ENCODE results near the gene GRIN1.
A peak's percentile ranks its signal among the peaks of the same experiment; 100 is the strongest.

GRIN1 gene

DNA sequence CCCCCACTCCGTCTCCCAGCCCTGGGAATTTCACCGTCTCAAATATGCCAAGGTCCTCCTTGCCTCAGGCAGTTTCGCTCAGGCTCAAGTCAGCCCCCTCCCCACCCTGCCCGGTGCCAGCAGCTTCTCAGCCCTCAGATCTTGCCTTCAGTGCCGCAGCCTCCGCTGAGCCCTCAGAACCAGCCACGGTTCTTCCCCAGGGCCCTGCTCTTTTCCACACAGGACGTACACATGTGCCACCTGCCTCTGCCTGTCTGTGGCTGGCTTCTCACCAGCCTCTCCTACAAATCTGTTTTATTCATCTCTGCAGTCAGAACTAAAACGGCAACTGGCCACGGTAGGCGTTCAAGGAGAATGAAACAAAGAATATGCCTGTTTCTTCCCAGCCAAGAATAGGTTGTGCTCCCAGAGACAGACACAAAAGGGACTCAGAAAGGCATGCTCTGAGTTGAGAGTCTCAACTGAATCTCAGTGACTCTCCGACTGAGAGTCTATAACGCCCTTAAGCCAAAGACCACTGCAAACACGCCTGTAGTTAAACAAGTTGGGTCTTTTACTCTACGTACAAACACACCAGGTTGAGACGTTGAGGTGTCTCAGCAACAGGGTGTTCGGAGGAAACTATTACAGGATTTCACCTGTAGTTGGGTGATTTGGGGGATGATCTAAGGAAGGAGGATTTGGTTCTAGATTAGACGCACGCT is 10.6 kb upstream of the GRIN1 start:
- Histone ChIP-seq H3K27ac (ENCODE audit: extremely low read depth, low read depth, low read length) (no peak overlapping the region), H3K36me3 (ENCODE audit: control insufficient read depth in 2 of 2, insufficient read depth in 1 of 2, low read length in 2 of 2) (no peaks in the 10 kb centered on the region), H3K4me3 (ENCODE audit: low read depth, low read length) (peak overlapping the region; percentile 88), H3K9me3 (ENCODE audit: control insufficient read depth, insufficient read depth, low read depth, low read length) (no peaks in the 10 kb centered on the region), H3K4me1 (ENCODE audit: control insufficient read depth, insufficient read depth, low read length) (no peaks in the 10 kb centered on the region)
- TF ChIP-seq ZNF629 (tag by site-specific recombination; IDR thresholded peaks at IDR 0.05) (no peak), KLF1 (tag by site-specific recombination; IDR thresholded peaks at IDR 0.05) (no peak), ZNF776 (tag by site-specific recombination; IDR thresholded peaks at IDR 0.05; ENCODE audit: borderline replicate concordance) (no peak), ZNF121 (tag by site-specific recombination; IDR thresholded peaks at IDR 0.05) (no peak), ZBTB21 (tag by site-specific recombination; IDR thresholded peaks at IDR 0.05) (no peak), ZNF621 (tag by site-specific recombination; IDR thresholded peaks at IDR 0.05) (no peak), ZNF114 (tag by site-specific recombination; IDR thresholded peaks at IDR 0.05) (no peak), ZNF350 (tag by site-specific recombination; IDR thresholded peaks at IDR 0.05) (no peak), ZNF571 (tag by site-specific recombination; IDR thresholded peaks at IDR 0.05) (no peak), ZNF175 (tag by site-specific recombination; IDR thresholded peaks at IDR 0.05) (no peak), ZNF2 (tag by site-specific recombination; IDR thresholded peaks at IDR 0.05) (no peak), ZNF132 (tag by site-specific recombination; IDR thresholded peaks at IDR 0.05; ENCODE audit: borderline replicate concordance) (no peak), ZNF416 (tag by site-specific recombination; IDR thresholded peaks at IDR 0.05) (no peak), ZNF324 (tag by site-specific recombination; IDR thresholded peaks at IDR 0.05) (no peak), ZNF169 (tag by site-specific recombination; IDR thresholded peaks at IDR 0.05) (no peak)
- TF ChIP-seq, protein P1, sequence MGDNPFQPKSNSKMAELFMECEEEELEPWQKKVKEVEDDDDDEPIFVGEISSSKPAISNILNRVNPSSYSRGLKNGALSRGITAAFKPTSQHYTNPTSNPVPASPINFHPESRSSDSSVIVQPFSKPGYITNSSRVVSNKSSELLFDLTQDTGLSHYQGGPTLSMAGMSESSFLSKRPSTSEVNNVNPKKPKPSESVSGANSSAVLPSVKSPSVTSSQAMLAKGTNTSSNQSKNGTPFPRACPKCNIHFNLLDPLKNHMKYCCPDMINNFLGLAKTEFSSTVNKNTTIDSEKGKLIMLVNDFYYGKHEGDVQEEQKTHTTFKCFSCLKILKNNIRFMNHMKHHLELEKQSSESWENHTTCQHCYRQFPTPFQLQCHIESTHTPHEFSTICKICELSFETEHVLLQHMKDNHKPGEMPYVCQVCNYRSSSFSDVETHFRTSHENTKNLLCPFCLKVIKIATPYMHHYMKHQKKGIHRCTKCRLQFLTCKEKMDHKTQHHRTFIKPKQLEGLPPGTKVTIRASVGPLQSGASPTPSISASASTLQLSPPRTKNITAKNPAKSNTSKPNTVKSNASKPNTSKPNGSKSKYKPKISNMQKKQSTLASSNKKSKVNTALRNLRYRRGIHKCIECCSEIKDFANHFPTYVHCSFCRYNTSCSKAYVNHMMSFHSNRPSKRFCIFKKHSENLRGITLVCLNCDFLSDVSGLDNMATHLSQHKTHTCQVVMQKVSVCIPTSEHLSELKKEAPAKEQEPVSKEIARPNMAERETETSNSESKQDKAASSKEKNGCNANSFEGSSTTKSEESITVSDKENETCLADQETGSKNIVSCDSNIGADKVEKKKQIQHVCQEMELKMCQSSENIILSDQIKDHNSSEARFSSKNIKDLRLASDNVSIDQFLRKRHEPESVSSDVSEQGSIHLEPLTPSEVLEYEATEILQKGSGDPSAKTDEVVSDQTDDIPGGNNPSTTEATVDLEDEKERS (tag by site-specific recombination; IDR thresholded peaks at IDR 0.05): no peak
- TF ChIP-seq, protein P2, sequence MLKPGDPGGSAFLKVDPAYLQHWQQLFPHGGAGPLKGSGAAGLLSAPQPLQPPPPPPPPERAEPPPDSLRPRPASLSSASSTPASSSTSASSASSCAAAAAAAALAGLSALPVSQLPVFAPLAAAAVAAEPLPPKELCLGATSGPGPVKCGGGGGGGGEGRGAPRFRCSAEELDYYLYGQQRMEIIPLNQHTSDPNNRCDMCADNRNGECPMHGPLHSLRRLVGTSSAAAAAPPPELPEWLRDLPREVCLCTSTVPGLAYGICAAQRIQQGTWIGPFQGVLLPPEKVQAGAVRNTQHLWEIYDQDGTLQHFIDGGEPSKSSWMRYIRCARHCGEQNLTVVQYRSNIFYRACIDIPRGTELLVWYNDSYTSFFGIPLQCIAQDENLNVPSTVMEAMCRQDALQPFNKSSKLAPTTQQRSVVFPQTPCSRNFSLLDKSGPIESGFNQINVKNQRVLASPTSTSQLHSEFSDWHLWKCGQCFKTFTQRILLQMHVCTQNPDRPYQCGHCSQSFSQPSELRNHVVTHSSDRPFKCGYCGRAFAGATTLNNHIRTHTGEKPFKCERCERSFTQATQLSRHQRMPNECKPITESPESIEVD (tag by site-specific recombination; IDR thresholded peaks at IDR 0.05): no peak
- TF ChIP-seq, protein P3, sequence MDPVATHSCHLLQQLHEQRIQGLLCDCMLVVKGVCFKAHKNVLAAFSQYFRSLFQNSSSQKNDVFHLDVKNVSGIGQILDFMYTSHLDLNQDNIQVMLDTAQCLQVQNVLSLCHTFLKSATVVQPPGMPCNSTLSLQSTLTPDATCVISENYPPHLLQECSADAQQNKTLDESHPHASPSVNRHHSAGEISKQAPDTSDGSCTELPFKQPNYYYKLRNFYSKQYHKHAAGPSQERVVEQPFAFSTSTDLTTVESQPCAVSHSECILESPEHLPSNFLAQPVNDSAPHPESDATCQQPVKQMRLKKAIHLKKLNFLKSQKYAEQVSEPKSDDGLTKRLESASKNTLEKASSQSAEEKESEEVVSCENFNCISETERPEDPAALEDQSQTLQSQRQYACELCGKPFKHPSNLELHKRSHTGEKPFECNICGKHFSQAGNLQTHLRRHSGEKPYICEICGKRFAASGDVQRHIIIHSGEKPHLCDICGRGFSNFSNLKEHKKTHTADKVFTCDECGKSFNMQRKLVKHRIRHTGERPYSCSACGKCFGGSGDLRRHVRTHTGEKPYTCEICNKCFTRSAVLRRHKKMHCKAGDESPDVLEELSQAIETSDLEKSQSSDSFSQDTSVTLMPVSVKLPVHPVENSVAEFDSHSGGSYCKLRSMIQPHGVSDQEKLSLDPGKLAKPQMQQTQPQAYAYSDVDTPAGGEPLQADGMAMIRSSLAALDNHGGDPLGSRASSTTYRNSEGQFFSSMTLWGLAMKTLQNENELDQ (tag by site-specific recombination; IDR thresholded peaks at IDR 0.05; ENCODE audit: low read depth): no peak
- TF ChIP-seq, protein P4, sequence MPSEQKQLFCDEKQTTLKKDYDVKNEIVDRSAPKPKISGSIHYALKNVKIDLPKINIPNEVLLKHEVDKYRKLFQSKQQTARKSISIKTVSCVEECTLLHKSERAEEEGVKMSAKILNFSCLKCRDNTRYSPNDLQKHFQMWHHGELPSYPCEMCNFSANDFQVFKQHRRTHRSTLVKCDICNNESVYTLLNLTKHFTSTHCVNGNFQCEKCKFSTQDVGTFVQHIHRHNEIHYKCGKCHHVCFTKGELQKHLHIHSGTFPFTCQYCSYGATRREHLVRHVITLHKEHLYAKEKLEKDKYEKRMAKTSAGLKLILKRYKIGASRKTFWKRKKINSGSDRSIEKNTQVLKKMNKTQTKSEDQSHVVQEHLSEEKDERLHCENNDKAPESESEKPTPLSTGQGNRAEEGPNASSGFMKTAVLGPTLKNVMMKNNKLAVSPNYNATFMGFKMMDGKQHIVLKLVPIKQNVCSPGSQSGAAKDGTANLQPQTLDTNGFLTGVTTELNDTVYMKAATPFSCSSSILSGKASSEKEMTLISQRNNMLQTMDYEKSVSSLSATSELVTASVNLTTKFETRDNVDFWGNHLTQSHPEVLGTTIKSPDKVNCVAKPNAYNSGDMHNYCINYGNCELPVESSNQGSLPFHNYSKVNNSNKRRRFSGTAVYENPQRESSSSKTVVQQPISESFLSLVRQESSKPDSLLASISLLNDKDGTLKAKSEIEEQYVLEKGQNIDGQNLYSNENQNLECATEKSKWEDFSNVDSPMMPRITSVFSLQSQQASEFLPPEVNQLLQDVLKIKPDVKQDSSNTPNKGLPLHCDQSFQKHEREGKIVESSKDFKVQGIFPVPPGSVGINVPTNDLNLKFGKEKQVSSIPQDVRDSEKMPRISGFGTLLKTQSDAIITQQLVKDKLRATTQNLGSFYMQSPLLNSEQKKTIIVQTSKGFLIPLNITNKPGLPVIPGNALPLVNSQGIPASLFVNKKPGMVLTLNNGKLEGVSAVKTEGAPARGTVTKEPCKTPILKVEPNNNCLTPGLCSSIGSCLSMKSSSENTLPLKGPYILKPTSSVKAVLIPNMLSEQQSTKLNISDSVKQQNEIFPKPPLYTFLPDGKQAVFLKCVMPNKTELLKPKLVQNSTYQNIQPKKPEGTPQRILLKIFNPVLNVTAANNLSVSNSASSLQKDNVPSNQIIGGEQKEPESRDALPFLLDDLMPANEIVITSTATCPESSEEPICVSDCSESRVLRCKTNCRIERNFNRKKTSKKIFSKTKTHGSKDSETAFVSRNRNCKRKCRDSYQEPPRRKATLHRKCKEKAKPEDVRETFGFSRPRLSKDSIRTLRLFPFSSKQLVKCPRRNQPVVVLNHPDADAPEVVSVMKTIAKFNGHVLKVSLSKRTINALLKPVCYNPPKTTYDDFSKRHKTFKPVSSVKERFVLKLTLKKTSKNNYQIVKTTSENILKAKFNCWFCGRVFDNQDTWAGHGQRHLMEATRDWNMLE (tag by site-specific recombination; conservative IDR thresholded peaks at IDR 0.05; ENCODE audit: low read depth): no peak
- CTCF ChIA-PET: interaction anchor here (0.6 to 2.4 kb wide), 7 partner anchors 24 to 368 kb away, joined by 4 to 14 read pairs (median 6); partner anchors contain the start of gene RNF224
- POLR2A ChIA-PET: interaction anchor here (0.5 to 4.8 kb wide), 11 partner anchors 23 to 372 kb away, joined by 3 to 53 read pairs (median 25); partner anchors contain the start of genes ANAPC2, LRRC26, MAN1B1 and SSNA1

All from HEK293 (cell line).